ENCODE results near the gene CD3E.

The CD3E gene

DNA sequence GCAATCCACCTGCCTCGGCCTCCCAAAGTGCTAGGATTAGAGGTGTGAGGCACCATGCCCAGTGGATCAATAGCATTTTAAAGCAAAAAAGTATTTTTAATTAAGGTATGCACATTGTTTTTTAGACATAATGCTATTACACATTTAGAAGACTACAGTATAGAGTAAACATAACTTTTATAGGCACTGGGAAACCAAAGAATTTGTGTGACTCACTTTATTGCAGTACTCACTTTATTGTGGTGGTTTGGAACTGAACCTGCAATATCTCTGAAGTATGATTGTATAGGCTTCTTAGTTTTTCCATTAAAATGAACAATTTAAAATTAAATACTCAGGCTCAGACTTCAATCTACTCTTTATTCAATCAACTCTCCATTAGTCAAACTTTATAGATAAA, 17.5 kb upstream of the CD3E start:
- Histone ChIP-seq H3K4me1 (ENCODE audit: control insufficient read depth, insufficient read depth, low read length) (no peaks in the 10 kb centered on the region), H3K36me3 (ENCODE audit: control insufficient read depth in 2 of 2, insufficient read depth in 1 of 2, low read length in 2 of 2) (no peaks in the 10 kb centered on the region), H3K4me3 (ENCODE audit: low read depth, low read length) (no peak overlapping the region), H3K27ac (ENCODE audit: extremely low read depth, low read depth, low read length) (no peak overlapping the region), H3K9me3 (ENCODE audit: control insufficient read depth, insufficient read depth, low read depth, low read length) (no peaks in the 10 kb centered on the region)
- ChIA-PET POLR2A (interaction anchor here (0.8 kb wide), 1 partner anchor 29 kb away, joined by 3 read pairs; no protein-coding TSS in a partner anchor), CTCF (interaction anchor here (1.4 kb wide), 1 partner anchor 9 kb away, joined by 8 read pairs; no protein-coding TSS in a partner anchor)
- TF ChIP-seq, protein P1, sequence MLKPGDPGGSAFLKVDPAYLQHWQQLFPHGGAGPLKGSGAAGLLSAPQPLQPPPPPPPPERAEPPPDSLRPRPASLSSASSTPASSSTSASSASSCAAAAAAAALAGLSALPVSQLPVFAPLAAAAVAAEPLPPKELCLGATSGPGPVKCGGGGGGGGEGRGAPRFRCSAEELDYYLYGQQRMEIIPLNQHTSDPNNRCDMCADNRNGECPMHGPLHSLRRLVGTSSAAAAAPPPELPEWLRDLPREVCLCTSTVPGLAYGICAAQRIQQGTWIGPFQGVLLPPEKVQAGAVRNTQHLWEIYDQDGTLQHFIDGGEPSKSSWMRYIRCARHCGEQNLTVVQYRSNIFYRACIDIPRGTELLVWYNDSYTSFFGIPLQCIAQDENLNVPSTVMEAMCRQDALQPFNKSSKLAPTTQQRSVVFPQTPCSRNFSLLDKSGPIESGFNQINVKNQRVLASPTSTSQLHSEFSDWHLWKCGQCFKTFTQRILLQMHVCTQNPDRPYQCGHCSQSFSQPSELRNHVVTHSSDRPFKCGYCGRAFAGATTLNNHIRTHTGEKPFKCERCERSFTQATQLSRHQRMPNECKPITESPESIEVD (tag by site-specific recombination; IDR thresholded peaks at IDR 0.05): peak; percentile 83
- TF ChIP-seq ZBTB48 (tag by site-specific recombination; IDR thresholded peaks at IDR 0.05): no peak
- TF ChIP-seq ZNF776 (tag by site-specific recombination; IDR thresholded peaks at IDR 0.05; ENCODE audit: borderline replicate concordance): no peak
- peak; percentile 31; the same call in 1 of the 2 replicates for TF ChIP-seq ZNF660 (tag by site-specific recombination; IDR thresholded peaks at IDR 0.05)
- no peak for TF ChIP-seq ZNF350 (tag by site-specific recombination; IDR thresholded peaks at IDR 0.05)

DNA sequence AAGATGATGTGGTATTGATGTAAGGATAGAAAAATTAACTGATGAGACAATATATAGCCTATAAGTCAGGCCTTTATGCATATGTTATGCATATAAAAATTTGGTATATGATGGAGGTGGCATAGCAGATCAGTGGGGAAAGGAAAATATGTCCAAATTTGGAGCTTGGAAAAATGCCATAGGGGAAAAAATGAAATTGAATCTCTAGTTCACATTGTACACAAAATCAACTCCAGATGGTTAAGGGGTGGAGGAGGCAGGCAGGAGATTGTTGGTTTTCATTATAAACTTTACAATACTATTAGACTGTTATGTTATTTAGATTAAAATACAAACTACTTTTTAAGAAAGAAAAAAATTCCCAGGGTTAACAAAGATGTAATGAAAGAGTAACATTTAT, 15.1 kb upstream of the CD3E start:
- no peak overlapping the region for H3K27ac ChIP-seq (ENCODE audit: extremely low read depth, low read depth, low read length)
- no peak for TF ChIP-seq MZF1 (tag by site-specific recombination; IDR thresholded peaks at IDR 0.05; ENCODE audit: borderline replicate concordance)
- no peak for TF ChIP-seq ZNF24 (tag by site-specific recombination; IDR thresholded peaks at IDR 0.05)
- TF ChIP-seq RBAK (tag by site-specific recombination; IDR thresholded peaks at IDR 0.05): no peak
- no peak for TF ChIP-seq ZNF549 (tag by site-specific recombination; IDR thresholded peaks at IDR 0.05)
- no peak for TF ChIP-seq ZNF768 (tag by site-specific recombination; IDR thresholded peaks at IDR 0.05)
- no peak for TF ChIP-seq ZNF157 (tag by site-specific recombination; IDR thresholded peaks at IDR 0.05)
- no peak for TF ChIP-seq MYNN (tag by site-specific recombination; IDR thresholded peaks at IDR 0.05; ENCODE audit: borderline replicate concordance)
- no peak for TF ChIP-seq ZNF266 (tag by site-specific recombination; IDR thresholded peaks at IDR 0.05; ENCODE audit: low read depth)
- TF ChIP-seq ZNF335 (tag by site-specific recombination; conservative IDR thresholded peaks at IDR 0.05): no peak
- TF ChIP-seq, protein P2, sequence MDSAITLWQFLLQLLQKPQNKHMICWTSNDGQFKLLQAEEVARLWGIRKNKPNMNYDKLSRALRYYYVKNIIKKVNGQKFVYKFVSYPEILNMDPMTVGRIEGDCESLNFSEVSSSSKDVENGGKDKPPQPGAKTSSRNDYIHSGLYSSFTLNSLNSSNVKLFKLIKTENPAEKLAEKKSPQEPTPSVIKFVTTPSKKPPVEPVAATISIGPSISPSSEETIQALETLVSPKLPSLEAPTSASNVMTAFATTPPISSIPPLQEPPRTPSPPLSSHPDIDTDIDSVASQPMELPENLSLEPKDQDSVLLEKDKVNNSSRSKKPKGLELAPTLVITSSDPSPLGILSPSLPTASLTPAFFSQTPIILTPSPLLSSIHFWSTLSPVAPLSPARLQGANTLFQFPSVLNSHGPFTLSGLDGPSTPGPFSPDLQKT (IDR thresholded peaks at IDR 0.05; ENCODE audit: borderline replicate concordance, low read depth, low read length): no peak
- POLR2A ChIA-PET: no interaction called here
- CTCF ChIA-PET: interaction anchor here (0.5 to 1.1 kb wide), 5 partner anchors 63 to 742 kb away, joined by 3 to 6 read pairs (median 3); no protein-coding TSS in a partner anchor
- H3K4me3 ChIP-seq (ENCODE audit: low read depth, low read length): no peak overlapping the region
- no peaks in the 10 kb centered on the region for H3K4me1 ChIP-seq (ENCODE audit: control insufficient read depth, insufficient read depth, low read length)
- no peaks in the 10 kb centered on the region for H3K9me3 ChIP-seq (ENCODE audit: control insufficient read depth, insufficient read depth, low read depth, low read length)
- H3K36me3 ChIP-seq (ENCODE audit: control insufficient read depth in 2 of 2, insufficient read depth in 1 of 2, low read length in 2 of 2): no peaks in the 10 kb centered on the region

DNA sequence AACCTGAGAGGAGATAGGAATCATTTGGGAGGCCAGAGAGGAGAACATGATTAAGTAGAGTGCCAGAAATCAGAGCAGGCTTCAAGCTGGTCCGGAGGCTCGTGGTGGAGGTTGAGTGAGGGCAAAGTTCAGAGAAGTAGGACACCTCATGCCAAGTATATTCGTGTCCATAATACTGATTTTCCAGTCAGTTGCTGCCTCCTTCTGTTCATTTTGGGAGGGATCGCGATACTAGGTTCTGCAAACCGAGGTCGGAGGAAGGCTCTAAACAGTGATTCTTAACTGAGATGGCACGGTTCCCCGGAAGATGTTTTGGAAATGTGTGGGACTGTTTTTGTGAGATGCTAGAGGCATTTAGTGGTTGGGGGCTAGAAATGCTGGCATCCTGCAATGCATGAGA, 13.6 kb upstream of the CD3E start:
- H3K27ac ChIP-seq (ENCODE audit: extremely low read depth, low read depth, low read length): no peak overlapping the region
- no peaks in the 10 kb centered on the region for H3K9me3 ChIP-seq (ENCODE audit: control insufficient read depth, insufficient read depth, low read depth, low read length)
- H3K4me1 ChIP-seq (ENCODE audit: control insufficient read depth, insufficient read depth, low read length): no peaks in the 10 kb centered on the region
- H3K36me3 ChIP-seq (ENCODE audit: control insufficient read depth in 2 of 2, insufficient read depth in 1 of 2, low read length in 2 of 2): no peaks in the 10 kb centered on the region
- H3K4me3 ChIP-seq (ENCODE audit: low read depth, low read length): no peak overlapping the region
- ChIA-PET POLR2A (no interaction called here), CTCF (interaction anchor here (0.6 to 2.7 kb wide), 8 partner anchors 9 to 146 kb away, joined by 3 to 25 read pairs (median 5); no protein-coding TSS in a partner anchor)
- TF ChIP-seq, protein P3, sequence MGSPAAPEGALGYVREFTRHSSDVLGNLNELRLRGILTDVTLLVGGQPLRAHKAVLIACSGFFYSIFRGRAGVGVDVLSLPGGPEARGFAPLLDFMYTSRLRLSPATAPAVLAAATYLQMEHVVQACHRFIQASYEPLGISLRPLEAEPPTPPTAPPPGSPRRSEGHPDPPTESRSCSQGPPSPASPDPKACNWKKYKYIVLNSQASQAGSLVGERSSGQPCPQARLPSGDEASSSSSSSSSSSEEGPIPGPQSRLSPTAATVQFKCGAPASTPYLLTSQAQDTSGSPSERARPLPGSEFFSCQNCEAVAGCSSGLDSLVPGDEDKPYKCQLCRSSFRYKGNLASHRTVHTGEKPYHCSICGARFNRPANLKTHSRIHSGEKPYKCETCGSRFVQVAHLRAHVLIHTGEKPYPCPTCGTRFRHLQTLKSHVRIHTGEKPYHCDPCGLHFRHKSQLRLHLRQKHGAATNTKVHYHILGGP (tag by site-specific recombination; IDR thresholded peaks at IDR 0.05): no peak
- no peak for TF ChIP-seq ZNF155 (tag by site-specific recombination; IDR thresholded peaks at IDR 0.05)
- peak; percentile 32; the same call in 1 of the 2 replicates for TF ChIP-seq ZNF654 (tag by site-specific recombination; IDR thresholded peaks at IDR 0.05; ENCODE audit: low read depth)
- no peak for TF ChIP-seq ZNF221 (tag by site-specific recombination; IDR thresholded peaks at IDR 0.05; ENCODE audit: borderline replicate concordance)

All from HEK293 (cell line).